OCI-LY3 (cell line): ENCODE results near the gene SERPINE1.

Source experiments
- CTCF ChIP-seq: fragments of 200-600, 300-600 bp; sonication (generic); IDR thresholded peaks from 2 replicates; pipeline ENCODE4 v1.5.1; 2014; ENCODE audit warnings: antibody characterized with exemption, low read length, low read depth
- EZH2phosphoT487 ChIP-seq: fragments of 200-600 bp; shearing (Covaris generic); IDR thresholded peaks from 2 replicates; pipeline ENCODE4 v1.6.1; 2018; ENCODE audit warnings: antibody characterized with exemption, mixed run types, low read depth

DNA sequence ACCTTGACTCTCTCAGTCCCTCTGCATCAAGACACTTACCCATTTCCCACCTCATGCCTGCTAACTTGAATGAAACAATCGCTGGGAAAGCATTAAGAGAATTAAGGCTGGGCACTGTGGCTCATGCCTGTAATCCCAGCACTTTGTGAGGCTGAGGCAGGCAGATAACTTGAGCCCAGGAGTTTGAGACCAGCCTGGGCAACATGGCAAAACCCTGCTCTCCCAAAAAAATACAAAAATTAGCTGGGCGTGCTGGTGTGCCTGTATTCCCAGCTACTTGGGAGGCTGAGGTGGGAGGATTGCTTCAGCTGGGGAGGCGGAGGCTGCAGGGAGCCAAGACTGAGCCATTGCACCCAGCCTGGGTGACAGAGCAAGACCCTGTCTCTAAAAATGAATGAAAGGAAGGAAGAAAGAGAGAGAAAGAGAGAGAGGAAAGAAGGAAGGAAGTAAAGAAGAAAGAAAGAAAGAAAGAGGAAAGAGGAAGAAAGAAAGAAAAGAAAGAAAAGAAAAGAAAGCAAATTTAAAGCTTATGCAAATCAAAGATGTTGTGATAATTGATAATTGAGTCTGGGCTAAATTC is 646 bp downstream of the SERPINE1 start:
- no peak for TF ChIP-seq CTCF
- TF ChIP-seq EZH2phosphoT487, result no peak
